Mesodermal cell (in vitro differentiated cells): Measurements from ENCODE around the gene TAS1R2.
"Not testable (repeated sequence)": the region's sequence is repeated elsewhere in the genome, so short reads cannot be mapped to it uniquely, and the experiment has no call there.

ENCODE experiments used
- H3K27ac ChIP-seq: 2 replicates; pipeline ENCODE4 v1.7.0; 2013; ENCODE audit warnings: mild to moderate bottlenecking, low read depth, low read length, moderate library complexity; ENCODE audit not compliant: severe bottlenecking
- H3K36me3 ChIP-seq: 2 replicates; pipeline ENCODE4 v1.7.1; 2013; ENCODE audit warnings: mild to moderate bottlenecking, low read length, moderate library complexity; ENCODE audit not compliant: control insufficient read depth, insufficient read depth
- H3K4me1 ChIP-seq: one replicate; pipeline ENCODE4 v1.7.1; 2013; ENCODE audit warnings: mild to moderate bottlenecking, low read length; ENCODE audit not compliant: insufficient read depth, control insufficient read depth, poor library complexity, severe bottlenecking
- H3K4me3 ChIP-seq: 2 replicates; pipeline ENCODE4 v1.7.0; 2013; ENCODE audit warnings: low read length, control low read depth, mild to moderate bottlenecking; ENCODE audit not compliant: insufficient read depth, poor library complexity, severe bottlenecking; ENCODE audit errors: extremely low read depth
- H3K9me3 ChIP-seq: 2 replicates; pipeline ENCODE4 v1.7.1; 2013; ENCODE audit warnings: mild to moderate bottlenecking, low read length, moderate library complexity; ENCODE audit not compliant: control insufficient read depth
- WGBS, 2 experiments: methylation state at CpG; one replicate each; pipeline ENCODE4 v1.1.5; 2013; ENCODE audit warnings: missing lambda C conversion rate in 2 of 2; ENCODE audit not compliant: insufficient coverage in 2 of 2; 5-methylcytosine and 5-hydroxymethylcytosine counted together

TAS1R2 gene

GRCh38 chr1:18898567-18898966 is 39.1 kb upstream of the TAS1R2 start:
- 86 to 98% methylated on average over 7 of the region's 8 CpGs for WGBS, 2 experiments
- Histone ChIP-seq H3K36me3 (peaks cover 5% of the 10 kb centered on the region), H3K4me3 (no peak overlapping the region), H3K9me3 (no peaks in the 10 kb centered on the region), H3K4me1 (peaks cover 22% of the 10 kb centered on the region), H3K27ac (no peak overlapping the region)

- H3K4me3 ChIP-seq, result no peak overlapping the region
These were observed 35.9 kb upstream of the TAS1R2 start for GRCh38 chr1:18895317-18895716.

DNA sequence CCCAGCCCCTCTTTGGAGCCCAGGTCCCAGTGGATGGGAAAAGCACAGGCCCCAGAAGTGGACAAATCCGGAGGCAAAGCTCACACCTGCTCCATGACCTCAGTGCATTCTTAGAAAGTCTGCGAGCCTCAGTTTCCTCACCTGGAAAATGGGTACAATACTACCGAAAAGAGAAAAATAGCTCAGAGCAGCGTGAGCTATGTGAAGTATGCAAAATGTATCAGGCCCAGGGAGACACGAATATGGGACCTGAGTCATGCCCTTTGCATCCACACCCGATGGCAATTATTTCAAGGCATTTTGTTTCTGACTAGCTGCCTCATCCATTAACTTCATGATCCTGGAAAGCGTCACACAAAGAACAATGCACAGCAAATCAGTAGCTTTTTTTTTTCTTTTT is 33.7 kb upstream of the TAS1R2 start:
- H3K27ac ChIP-seq, result no peak overlapping the region
- H3K4me3 ChIP-seq, result no peak overlapping the region
- peaks cover 5% of the 10 kb centered on the region for H3K36me3 ChIP-seq
- 90 to 95% methylated on average over 6 to 7 of the region's 7 CpGs for WGBS, 2 experiments
- H3K9me3 ChIP-seq, result no peaks in the 10 kb centered on the region
- H3K4me1 ChIP-seq, result peaks cover 17% of the 10 kb centered on the region

More at GRCh38 chr1:18895317-18895716, 35.9 kb upstream of the TAS1R2 start:
- peaks cover 17% of the 10 kb centered on the region for H3K4me1 ChIP-seq
- peaks cover 5% of the 10 kb centered on the region for H3K36me3 ChIP-seq
- WGBS, 2 experiments, result 94 to 97% methylated on average over 5 to 6 of the region's 6 CpGs
- no peak overlapping the region for H3K27ac ChIP-seq
- H3K9me3 ChIP-seq, result no peaks in the 10 kb centered on the region

- H3K27ac ChIP-seq, H3K4me3 ChIP-seq, H3K9me3 ChIP-seq, H3K36me3 ChIP-seq: not testable (repeated sequence)
- 92 to 94% methylated on average over 7 of the region's 7 CpGs for WGBS, 2 experiments
- peaks cover 17% of the 10 kb centered on the region for H3K4me1 ChIP-seq
These were observed 32.4 kb upstream of the TAS1R2 start for GRCh38 chr1:18891858-18892257.

GRCh38 chr1:18891426-18891780 is 31.9 kb upstream of the TAS1R2 start:
- WGBS, 2 experiments, result 90 to 95% methylated on average over 6 to 7 of the region's 7 CpGs

DNA sequence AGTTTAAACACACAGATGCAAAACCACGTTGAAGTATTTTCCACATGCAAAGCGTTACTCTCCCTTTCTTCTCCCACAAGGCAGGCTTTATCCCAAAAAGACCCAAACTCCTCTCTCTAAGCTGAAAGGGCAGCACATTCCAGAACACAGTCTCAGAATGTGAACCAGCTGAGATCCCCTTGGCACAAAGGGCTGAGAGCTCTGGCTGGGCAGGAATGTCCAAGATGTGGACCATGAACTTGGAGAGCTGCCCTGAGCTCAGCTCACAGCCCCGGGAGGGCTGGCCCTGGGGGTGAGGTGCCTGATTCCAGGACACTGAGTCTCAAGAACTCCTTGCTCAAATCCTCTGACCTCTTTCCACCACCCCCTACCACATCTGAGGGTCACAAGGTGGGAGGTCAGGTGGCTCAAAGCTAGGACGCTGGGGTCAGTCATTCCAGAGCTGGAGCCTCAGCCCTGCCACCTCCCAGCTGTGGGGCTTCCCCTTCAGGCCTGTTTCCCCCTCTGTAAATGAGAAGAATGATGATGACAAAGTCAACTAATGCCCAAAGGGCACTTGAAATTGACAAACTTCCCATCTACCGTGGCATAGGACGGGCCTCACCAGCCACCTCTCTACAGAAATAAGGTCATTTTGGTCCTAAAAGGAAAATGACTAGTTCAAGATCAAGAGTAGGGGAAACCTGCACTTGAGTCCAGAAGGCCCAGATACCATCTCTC is 31.4 kb upstream of the TAS1R2 start:
- peaks cover 3% of the 10 kb centered on the region for H3K36me3 ChIP-seq
- no peaks in the 10 kb centered on the region for H3K9me3 ChIP-seq
- 91 to 98% methylated on average over 4 to 5 of the region's 6 CpGs for WGBS, 2 experiments
- peaks cover 23% of the 10 kb centered on the region for H3K4me1 ChIP-seq
- H3K4me3 ChIP-seq, result no peak overlapping the region
- no peak overlapping the region for H3K27ac ChIP-seq

More at GRCh38 chr1:18891426-18891780, 31.9 kb upstream of the TAS1R2 start:
- H3K9me3 ChIP-seq, result no peaks in the 10 kb centered on the region
- H3K4me3 ChIP-seq, result no peak overlapping the region
- peaks cover 3% of the 10 kb centered on the region for H3K36me3 ChIP-seq
- no peak overlapping the region for H3K27ac ChIP-seq
- H3K4me1 ChIP-seq, result peaks cover 18% of the 10 kb centered on the region

- Histone ChIP-seq H3K36me3 (peaks cover 17% of the 10 kb centered on the region), H3K4me1 (peaks cover 8% of the 10 kb centered on the region), H3K27ac (no peak overlapping the region), H3K9me3 (no peaks in the 10 kb centered on the region), H3K4me3 (no peak overlapping the region)
- 80 to 83% methylated on average over 1 of the region's 1 CpG for WGBS, 2 experiments
These were observed 26.5 kb upstream of the TAS1R2 start for GRCh38 chr1:18886003-18886335.

DNA sequence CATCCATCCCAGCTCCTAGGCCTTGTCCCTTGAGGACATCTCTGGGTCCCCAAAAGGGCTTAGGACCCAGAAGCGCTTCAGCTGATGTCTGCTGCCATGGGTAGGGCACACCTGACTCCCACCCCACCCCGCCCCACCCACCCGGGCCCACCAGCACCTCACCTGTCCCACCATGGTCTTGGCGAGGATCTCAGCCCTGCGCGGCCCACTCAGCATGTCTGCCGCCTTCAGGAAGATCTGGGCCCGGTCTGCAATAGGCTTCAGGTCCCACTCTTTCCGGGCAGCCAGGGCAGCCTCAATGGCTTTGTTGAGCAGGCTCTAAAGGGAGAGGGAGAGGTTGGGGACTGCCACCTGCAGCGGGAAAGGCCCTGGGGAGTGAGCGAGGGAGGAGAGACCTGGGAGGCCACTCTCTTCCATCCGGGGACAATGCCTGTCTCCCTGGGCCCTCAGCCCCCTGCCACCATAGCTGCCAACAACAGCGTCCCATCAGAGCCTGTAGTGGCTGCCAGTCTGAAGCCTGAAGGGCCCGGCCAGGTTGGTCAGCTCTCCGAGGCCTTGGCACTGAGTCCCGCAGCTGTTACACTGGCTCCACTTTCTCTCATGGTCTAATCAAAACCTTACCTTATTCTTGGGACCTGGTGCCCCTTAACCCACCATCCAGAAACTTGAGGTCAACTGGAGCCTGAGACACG is 26.0 kb upstream of the TAS1R2 start:
- Histone ChIP-seq H3K4me1 (peaks cover 8% of the 10 kb centered on the region), H3K36me3 (peaks cover 17% of the 10 kb centered on the region), H3K27ac (no peak overlapping the region), H3K4me3 (no peak overlapping the region), H3K9me3 (no peaks in the 10 kb centered on the region)
- WGBS, 2 experiments, result 84 to 94% methylated on average over 8 to 12 of the region's 17 CpGs

DNA sequence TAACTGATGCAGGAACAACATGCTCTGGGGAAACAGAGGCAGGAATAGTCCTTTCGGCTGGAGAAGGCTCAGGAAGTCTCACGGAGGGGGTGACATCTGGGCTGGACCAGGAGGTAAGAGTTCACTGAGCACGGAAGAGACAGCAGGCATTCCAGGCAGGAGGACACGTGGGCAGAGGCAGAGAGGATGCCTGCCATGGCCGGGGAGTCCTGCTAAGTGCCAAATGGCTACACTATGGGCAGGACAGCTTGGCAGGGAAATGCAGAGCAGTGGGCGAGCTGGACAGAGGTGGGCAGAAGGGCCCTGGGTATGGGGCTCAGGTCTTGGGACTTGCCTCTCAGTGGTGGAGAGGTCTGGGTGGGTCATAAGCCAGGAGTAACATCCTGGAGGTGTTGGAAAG is 25.3 kb upstream of the TAS1R2 start:
- Histone ChIP-seq H3K36me3 (peaks cover 17% of the 10 kb centered on the region), H3K4me3 (no peak overlapping the region), H3K4me1 (peaks cover 8% of the 10 kb centered on the region), H3K27ac (no peak overlapping the region), H3K9me3 (no peaks in the 10 kb centered on the region)
- WGBS, 2 experiments, result 91 to 93% methylated on average over 6 of the region's 6 CpGs

GRCh38 chr1:18884419-18884717 is 24.9 kb upstream of the TAS1R2 start:
- H3K4me3 ChIP-seq, result no peak overlapping the region
- H3K27ac ChIP-seq, result no peak overlapping the region
- H3K4me1 ChIP-seq, result peaks cover 8% of the 10 kb centered on the region
- H3K36me3 ChIP-seq, result peaks cover 17% of the 10 kb centered on the region
- 62 to 64% methylated on average over 2 to 4 of the region's 4 CpGs for WGBS, 2 experiments
- H3K9me3 ChIP-seq, result no peaks in the 10 kb centered on the region
